HUES6 (cell line): ENCODE results near the gene UQCRC1.

Source experiments
- H3K27ac ChIP-seq: 2 replicates; pipeline ENCODE4 v1.7.0; 2013; ENCODE audit warnings: low read depth, mild to moderate bottlenecking, low read length, inconsistent platforms
- H3K27me3 ChIP-seq: 2 replicates; pipeline ENCODE4 v1.6.1; 2013; ENCODE audit warnings: low read length; ENCODE audit not compliant: control insufficient read depth, insufficient read depth
- H3K36me3 ChIP-seq: 2 replicates; pipeline ENCODE4 v1.6.1; 2013; ENCODE audit warnings: low read length; ENCODE audit not compliant: control insufficient read depth, insufficient read depth
- H3K4me1 ChIP-seq: 2 replicates; pipeline ENCODE4 v1.6.1; 2013; ENCODE audit warnings: low read length; ENCODE audit not compliant: control insufficient read depth, insufficient read depth
- H3K4me3 ChIP-seq: 2 replicates; pipeline ENCODE4 v1.5.1; 2013; ENCODE audit warnings: low read depth, low read length
- H3K9ac ChIP-seq: one replicate; pipeline ENCODE4 v1.6.1; 2013; ENCODE audit warnings: mild to moderate bottlenecking, low read length
- H3K9me3 ChIP-seq: 2 replicates; pipeline ENCODE4 v1.6.1; 2013; ENCODE audit warnings: low read depth, low read length; ENCODE audit not compliant: control insufficient read depth, insufficient read depth

UQCRC1 gene

GRCh38 chr3:48609088-48610005 is at the start of gene UQCRC1:
UQCRC1 (minus strand) TSS chr3:48609646; CDS start chr3:48609620, 26 bp downstream.
- peak within 1 kb of the TSS; percentile 96 for H3K4me3 ChIP-seq
- H3K9ac ChIP-seq = peak within 1 kb of the TSS; percentile 95
- H3K9me3 ChIP-seq = no peaks in the 10 kb centered on the region
- peak within 1 kb of the TSS; percentile 87 for H3K27ac ChIP-seq
- 0 out of 2 replicates have a peak, but pooled peaks cover 5% of the 10 kb centered on the region for H3K4me1 ChIP-seq
- no peaks in the 10 kb centered on the region; the same call in 1 of the 2 replicates for H3K27me3 ChIP-seq
- H3K36me3 ChIP-seq = peaks cover 30% of the 10 kb centered on the region

- H3K9ac ChIP-seq = no peak overlapping the region
Measured at GRCh38 chr3:48656841-48657281, 47.4 kb upstream of the UQCRC1 start.

GRCh38 chr3:48656061-48656840 is 46.8 kb upstream of the UQCRC1 start:
- Histone ChIP-seq H3K27me3 (peaks cover 10% of the 10 kb centered on the region; the same call in 1 of the 2 replicates), H3K9ac (no peak overlapping the region), H3K27ac (no peak overlapping the region), H3K9me3 (no peaks in the 10 kb centered on the region), H3K36me3 (peaks cover 56% of the 10 kb centered on the region), H3K4me3 (peak overlapping the region; percentile 62), H3K4me1 (peaks cover 11% of the 10 kb centered on the region)

More at GRCh38 chr3:48656841-48657281, 47.4 kb upstream of the UQCRC1 start:
- no peaks in the 10 kb centered on the region for H3K9me3 ChIP-seq
- peaks cover 50% of the 10 kb centered on the region for H3K36me3 ChIP-seq
- peaks cover 10% of the 10 kb centered on the region; the same call in 1 of the 2 replicates for H3K27me3 ChIP-seq
- no peak overlapping the region for H3K27ac ChIP-seq
- H3K4me1 ChIP-seq = peaks cover 11% of the 10 kb centered on the region
- H3K4me3 ChIP-seq = peak overlapping the region; percentile 62

GRCh38 chr3:48655606-48656005 is 46.2 kb upstream of the UQCRC1 start:
- Histone ChIP-seq H3K4me1 (peaks cover 11% of the 10 kb centered on the region), H3K9ac (peak overlapping the region; percentile 34), H3K27ac (no peak overlapping the region), H3K27me3 (peaks cover 7% of the 10 kb centered on the region; the same call in 1 of the 2 replicates), H3K9me3 (no peaks in the 10 kb centered on the region), H3K4me3 (peak overlapping the region; percentile 62), H3K36me3 (peaks cover 60% of the 10 kb centered on the region)

GRCh38 chr3:48655063-48655462 is 45.6 kb upstream of the UQCRC1 start:
- Histone ChIP-seq H3K36me3 (peaks cover 55% of the 10 kb centered on the region), H3K27me3 (peaks cover 7% of the 10 kb centered on the region; the same call in 1 of the 2 replicates), H3K4me3 (peak overlapping the region; percentile 62), H3K9ac (peak overlapping the region; percentile 34), H3K4me1 (peaks cover 11% of the 10 kb centered on the region), H3K9me3 (no peaks in the 10 kb centered on the region), H3K27ac (no peak overlapping the region)

- Histone ChIP-seq H3K9ac (no peak overlapping the region), H3K27ac (no peak overlapping the region), H3K27me3 (peaks cover 7% of the 10 kb centered on the region; the same call in 1 of the 2 replicates), H3K4me1 (peaks cover 11% of the 10 kb centered on the region), H3K9me3 (no peaks in the 10 kb centered on the region), H3K4me3 (no peak overlapping the region), H3K36me3 (peaks cover 56% of the 10 kb centered on the region)
Measured at GRCh38 chr3:48652923-48653715, 43.7 kb upstream of the UQCRC1 start.

- Histone ChIP-seq H3K4me1 (peaks cover 7% of the 10 kb centered on the region), H3K9me3 (no peaks in the 10 kb centered on the region), H3K27ac (no peak overlapping the region), H3K9ac (no peak overlapping the region), H3K27me3 (peaks cover 7% of the 10 kb centered on the region; the same call in 1 of the 2 replicates), H3K4me3 (no peak overlapping the region), H3K36me3 (peaks cover 58% of the 10 kb centered on the region)
Measured at GRCh38 chr3:48651771-48652170, 42.3 kb upstream of the UQCRC1 start.

- Histone ChIP-seq H3K27me3 (peaks cover 7% of the 10 kb centered on the region; the same call in 1 of the 2 replicates), H3K9me3 (no peaks in the 10 kb centered on the region), H3K4me3 (no peak overlapping the region), H3K36me3 (peaks cover 69% of the 10 kb centered on the region), H3K4me1 (peaks cover 4% of the 10 kb centered on the region), H3K9ac (peak overlapping the region; percentile 9), H3K27ac (no peak overlapping the region)
Measured at GRCh38 chr3:48650723-48651122, 41.3 kb upstream of the UQCRC1 start.

- H3K9me3 ChIP-seq = no peaks in the 10 kb centered on the region
- H3K27ac ChIP-seq = no peak overlapping the region
- no peaks in the 10 kb centered on the region for H3K27me3 ChIP-seq
- no peaks in the 10 kb centered on the region for H3K4me1 ChIP-seq
- no peak overlapping the region for H3K4me3 ChIP-seq
- H3K9ac ChIP-seq = no peak overlapping the region
- H3K36me3 ChIP-seq = peaks cover 71% of the 10 kb centered on the region
Measured at GRCh38 chr3:48648188-48648850, 38.9 kb upstream of the UQCRC1 start.

- no peak overlapping the region for H3K9ac ChIP-seq
- no peaks in the 10 kb centered on the region for H3K4me1 ChIP-seq
- peaks cover 71% of the 10 kb centered on the region for H3K36me3 ChIP-seq
- no peaks in the 10 kb centered on the region for H3K27me3 ChIP-seq
- H3K9me3 ChIP-seq = no peaks in the 10 kb centered on the region
- H3K27ac ChIP-seq = no peak overlapping the region
- no peak overlapping the region for H3K4me3 ChIP-seq
Measured at GRCh38 chr3:48647714-48648113, 38.3 kb upstream of the UQCRC1 start.
